CD14-positive monocyte (primary cell): ENCODE results near the gene FLNA. TPM values are rescaled to one million over a fixed set of nuclear protein-coding genes. Genes with fewer than 3 reads are reported as not detected.

Source experiments
- DNase-seq, 3 donors: peaks; one replicate each; pipeline ENCODE4 v3.0.0-alpha.2; 2011 to 2022
- H2AFZ ChIP-seq: 2 replicates; pipeline ENCODE4 v1.6.0; 2012; ENCODE audit warnings: mild to moderate bottlenecking, low read depth, low read length, inconsistent platforms; ENCODE audit not compliant: insufficient read depth, poor library complexity, severe bottlenecking
- H3K27ac ChIP-seq, 2 donors: 1 replicate in 1 of 2; 2 replicates in 1 of 2; pipeline ENCODE4 v1.5.1; 2012 to 2013; ENCODE audit warnings: low read length in 2 of 2, control low read depth in 1 of 2, inconsistent platforms in 1 of 2, low read depth in 1 of 2, mild to moderate bottlenecking in 1 of 2
- H3K27me3 ChIP-seq, 2 donors: one replicate each; pipeline versions ENCODE4 v1.6.0 to v1.6.1; 2011 to 2013; ENCODE audit warnings: low read length in 2 of 2; ENCODE audit not compliant: control insufficient read depth in 2 of 2, insufficient read depth in 2 of 2
- H3K36me3 ChIP-seq, 2 donors: replicated peaks in 1 of 2; 1 replicate in 1 of 2; 2 replicates in 1 of 2; pipeline versions ENCODE4 v1.5.1 to v1.6.1; 2012 to 2013; ENCODE audit warnings: low read length in 2 of 2, control low read depth in 1 of 2, inconsistent platforms in 1 of 2, mild to moderate bottlenecking in 1 of 2; ENCODE audit not compliant: insufficient read depth in 2 of 2, control insufficient read depth in 1 of 2
- H3K4me1 ChIP-seq, 2 donors: 1 replicate in 1 of 2; 2 replicates in 1 of 2; pipeline versions ENCODE4 v1.5.1 to v1.6.1; 2012 to 2013; ENCODE audit warnings: low read length in 2 of 2, control low read depth in 1 of 2, inconsistent platforms in 1 of 2, mild to moderate bottlenecking in 1 of 2, moderate library complexity in 1 of 2; ENCODE audit not compliant: insufficient read depth in 2 of 2, control insufficient read depth in 1 of 2
- H3K4me2 ChIP-seq: replicated peaks from 2 replicates; pipeline ENCODE3; 2012; ENCODE audit warnings: low read length, moderate library complexity, mild to moderate bottlenecking; ENCODE audit not compliant: poor library complexity, severe bottlenecking; ENCODE audit errors: extremely low read depth
- H3K4me3 ChIP-seq, 3 experiments: fragments of 200-600 bp in 1 of 3; sonication (generic) in 1 of 3; replicated peaks in 1 of 3; 1 replicate in 2 of 3; 2 replicates in 1 of 3; pipeline ENCODE4 v1.5.1; 2011 to 2013; ENCODE audit warnings: low read length in 3 of 3, mild to moderate bottlenecking in 3 of 3, control low read depth in 2 of 3, low read depth in 2 of 3, inconsistent platforms in 1 of 3, moderate library complexity in 1 of 3
- H3K79me2 ChIP-seq: 2 replicates; pipeline ENCODE4 v1.6.0; 2012; ENCODE audit warnings: mild to moderate bottlenecking, control low read depth, inconsistent platforms, low read length, moderate library complexity; ENCODE audit not compliant: insufficient read depth
- H3K9ac ChIP-seq: 2 replicates; pipeline ENCODE4 v1.6.0; 2017; ENCODE audit warnings: low read length, mild to moderate bottlenecking; ENCODE audit not compliant: insufficient read depth, poor library complexity, severe bottlenecking
- H3K9me3 ChIP-seq, 2 donors: replicated peaks in 1 of 2; 1 replicate in 1 of 2; 2 replicates in 1 of 2; pipeline versions ENCODE4 v1.5.1 to v1.6.1; 2012 to 2013; ENCODE audit warnings: low read length in 2 of 2, control low read depth in 1 of 2; ENCODE audit not compliant: control insufficient read depth in 1 of 2, insufficient read depth in 1 of 2
- H4K20me1 ChIP-seq: 2 replicates; pipeline ENCODE4 v1.6.0; 2012; ENCODE audit warnings: mild to moderate bottlenecking, low read length, control low read depth, moderate library complexity; ENCODE audit not compliant: insufficient read depth
- H3K27ac Mint-ChIP-seq, 7 donors: one replicate each; pipeline ENCODE4 v1.8.0; 2020; ENCODE audit warnings: mild to moderate bottlenecking in 7 of 7, mixed read lengths in 7 of 7, moderate library complexity in 6 of 7, inconsistent platforms in 2 of 7
- H3K27me3 Mint-ChIP-seq, 3 donors: one replicate each; pipeline ENCODE4 v1.8.0; 2021 to 2022; ENCODE audit warnings: low read depth in 3 of 3, mild to moderate bottlenecking in 3 of 3, mixed read lengths in 3 of 3, moderate library complexity in 3 of 3, inconsistent platforms in 1 of 3
- H3K36me3 Mint-ChIP-seq, 2 donors: one replicate each; pipeline ENCODE4 v1.8.0; 2020; ENCODE audit warnings: mixed read lengths in 2 of 2, inconsistent platforms in 1 of 2, mild to moderate bottlenecking in 1 of 2
- H3K4me1 Mint-ChIP-seq: one replicate; pipeline ENCODE4 v1.8.0; 2020; ENCODE audit warnings: mild to moderate bottlenecking, mixed read lengths
- H3K4me3 Mint-ChIP-seq, 2 donors: one replicate each; pipeline ENCODE4 v1.8.0; 2020; ENCODE audit warnings: mild to moderate bottlenecking in 2 of 2, mixed read lengths in 2 of 2, moderate library complexity in 1 of 2
- H3K9me3 Mint-ChIP-seq, 7 donors: one replicate each; pipeline ENCODE4 v1.8.0; 2020 to 2022; ENCODE audit warnings: mixed read lengths in 7 of 7, mild to moderate bottlenecking in 6 of 7, moderate library complexity in 6 of 7, inconsistent platforms in 2 of 7
- CTCF ChIP-seq: fragments of 200-600 bp; IDR thresholded peaks from one replicate; pipeline ENCODE4 v1.8.0; 2022; ENCODE audit warnings: antibody characterized with exemption, mild to moderate bottlenecking
- WGBS: methylation state at CpG from one replicate; pipeline ENCODE4 v1.1.5; 2013; ENCODE audit warnings: missing lambda C conversion rate; ENCODE audit not compliant: insufficient coverage; 5-methylcytosine and 5-hydroxymethylcytosine counted together
- intact Hi-C, 2 donors: fragments of 100-400 bp; cut with micrococcal nuclease; formaldehyde crosslinking; loops; one replicate each; pipeline versions ENCODE4 v1.15.0 to v1.15.1; 2023
- polyA minus RNA-seq: library from RNA; depleted of rRNA, polyadenylated mRNA; stranded (reverse); fragments of >200 nt; gene quantifications from 2 replicates; pipeline ENCODE4 v1.2.3, GENCODE V29; 2012
- polyA plus RNA-seq, 3 donors: library from polyadenylated mRNA; depleted of rRNA in 1 of 3; unstranded in 2 of 3; stranded (reverse) in 1 of 3; fragments of 300-500 nt in 2 of 3; fragments of >200 nt in 1 of 3; fragmentation: Illumina TruSeq in 2 of 3; gene quantifications; 1 replicate in 2 of 3; 2 replicates in 1 of 3; pipeline ENCODE4 v1.2.3, GENCODE V29; 2012 to 2021
- total RNA-seq, 12 experiments: library from RNA in 1 of 12; stranded (reverse) in 1 of 12; fragments of 120-200 nt in 1 of 12; gene quantifications; one replicate each; pipeline ENCODE4 v1.2.4 and lab custom pipeline; 2013 to 2026; ENCODE audit warnings: mixed read lengths in 6 of 12, inconsistent platforms in 1 of 12

FLNA gene
- 985 TPM for total RNA-seq (2013)
- polyA plus RNA-seq (100 to 1,000 TPM; 111 to 874 (median 219) TPM), polyA minus RNA-seq (1,997 and 3,142 TPM in 2 replicates), total RNA-seq (lab: John Stamatoyannopoulos, UW) (2,467 to 4,081 (median 3,061) reads per million in 11 experiments)

GRCh38 chrX:154374313-154375155 lies at the start of gene FLNA:
Gene FLNA (minus strand): TSS chrX:154374634. CDS start chrX:154371245, 3,389 bp downstream.
- peak; percentile 31 for TF ChIP-seq CTCF
- Histone ChIP-seq H3K36me3 (no peaks in the 10 kb centered on the region), H3K4me1 (peaks cover 45 to 48% of the 10 kb centered on the region in 2 donors), H2AFZ (no peak within 1 kb of the TSS), H4K20me1 (peaks cover 17% of the 10 kb centered on the region), H3K4me2 (peak within 1 kb of the TSS; percentile 80), H3K9me3 (no peaks in the 10 kb centered on the region), H3K4me3 (peak within 1 kb of the TSS in 1 of 3 experiments; percentile 88), H3K79me2 (peaks cover 39% of the 10 kb centered on the region), H3K27ac (no peak within 1 kb of the TSS), H3K9ac (no peak within 1 kb of the TSS), H3K27me3 (no peaks in the 10 kb centered on the region)
- intact Hi-C loops: loop anchor here in 1 of 2 donors (5.0 kb wide), 1 partner anchor 158 kb away; no protein-coding TSS in a partner anchor
- Mint-ChIP-seq H3K27me3 (peaks cover 3 to 14% (median 8%) of the 10 kb centered on the region in 3 donors), H3K9me3 (peaks cover 0 to 33% (median 8%) of the 10 kb centered on the region in 7 donors), H3K4me1 (peaks cover 24% of the 10 kb centered on the region), H3K4me3 (peak within 1 kb of the TSS; percentile 60 to 61), H3K27ac (peak within 1 kb of the TSS in 5 of 7 donors; percentile 20 to 83 (median 68)), H3K36me3 (peaks cover 3 to 6% of the 10 kb centered on the region in 2 donors)
- peak in 2 of 3 donors; percentile 43 to 52 for DNase-seq
- WGBS: 9% methylated on average over 52 of the region's 95 CpGs

GRCh38 chrX:154420402-154420756 lies 45.9 kb upstream of the FLNA start:
- no peak for DNase-seq
- Mint-ChIP-seq H3K36me3 (peaks cover 12 to 30% of the 10 kb centered on the region in 2 donors), H3K4me3 (no peak overlapping the region), H3K9me3 (peaks cover 0 to 2% (median 0%) of the 10 kb centered on the region in 7 donors), H3K27ac (peak overlapping the region in 1 of 7 donors; percentile 53), H3K27me3 (no peaks in the 10 kb centered on the region), H3K4me1 (peaks cover 9% of the 10 kb centered on the region)
- H3K9ac ChIP-seq: no peak overlapping the region
- no peaks in the 10 kb centered on the region for H3K27me3 ChIP-seq
- H3K4me3 ChIP-seq: no peak overlapping the region
- no peaks in the 10 kb centered on the region for H3K79me2 ChIP-seq
- peaks cover 4 to 13% of the 10 kb centered on the region in 2 donors for H3K4me1 ChIP-seq
- H2AFZ ChIP-seq: no peak overlapping the region
- no peak overlapping the region for H3K27ac ChIP-seq
- no peaks in the 10 kb centered on the region for H3K9me3 ChIP-seq
- WGBS: 100% methylated on average over 1 of the region's 10 CpGs
- H3K36me3 ChIP-seq: peaks cover 15 to 28% of the 10 kb centered on the region in 2 donors
- no peak for TF ChIP-seq CTCF
- no peak overlapping the region for H3K4me2 ChIP-seq
- intact Hi-C loops: no loop called here
- no peaks in the 10 kb centered on the region for H4K20me1 ChIP-seq
